ENCODE data around the gene YAE1. TPM values are rescaled to one million over a fixed set of nuclear protein-coding genes. Genes with fewer than 3 reads are reported as not detected.
"Not testable (repeated sequence)": the region's sequence is repeated elsewhere in the genome, so short reads cannot be mapped to it uniquely, and the experiment has no call there.

Gene YAE1, protein sequence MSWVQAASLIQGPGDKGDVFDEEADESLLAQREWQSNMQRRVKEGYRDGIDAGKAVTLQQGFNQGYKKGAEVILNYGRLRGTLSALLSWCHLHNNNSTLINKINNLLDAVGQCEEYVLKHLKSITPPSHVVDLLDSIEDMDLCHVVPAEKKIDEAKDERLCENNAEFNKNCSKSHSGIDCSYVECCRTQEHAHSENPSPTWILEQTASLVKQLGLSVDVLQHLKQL
- 79.7 and 95.5 TPM in 2 replicates for polyA plus RNA-seq (2014; cell fraction: cytosol; rRNA removed)
- 74.1 and 95.1 TPM in 2 replicates for polyA plus RNA-seq (2014; cell fraction: nucleus; rRNA removed)

DNA sequence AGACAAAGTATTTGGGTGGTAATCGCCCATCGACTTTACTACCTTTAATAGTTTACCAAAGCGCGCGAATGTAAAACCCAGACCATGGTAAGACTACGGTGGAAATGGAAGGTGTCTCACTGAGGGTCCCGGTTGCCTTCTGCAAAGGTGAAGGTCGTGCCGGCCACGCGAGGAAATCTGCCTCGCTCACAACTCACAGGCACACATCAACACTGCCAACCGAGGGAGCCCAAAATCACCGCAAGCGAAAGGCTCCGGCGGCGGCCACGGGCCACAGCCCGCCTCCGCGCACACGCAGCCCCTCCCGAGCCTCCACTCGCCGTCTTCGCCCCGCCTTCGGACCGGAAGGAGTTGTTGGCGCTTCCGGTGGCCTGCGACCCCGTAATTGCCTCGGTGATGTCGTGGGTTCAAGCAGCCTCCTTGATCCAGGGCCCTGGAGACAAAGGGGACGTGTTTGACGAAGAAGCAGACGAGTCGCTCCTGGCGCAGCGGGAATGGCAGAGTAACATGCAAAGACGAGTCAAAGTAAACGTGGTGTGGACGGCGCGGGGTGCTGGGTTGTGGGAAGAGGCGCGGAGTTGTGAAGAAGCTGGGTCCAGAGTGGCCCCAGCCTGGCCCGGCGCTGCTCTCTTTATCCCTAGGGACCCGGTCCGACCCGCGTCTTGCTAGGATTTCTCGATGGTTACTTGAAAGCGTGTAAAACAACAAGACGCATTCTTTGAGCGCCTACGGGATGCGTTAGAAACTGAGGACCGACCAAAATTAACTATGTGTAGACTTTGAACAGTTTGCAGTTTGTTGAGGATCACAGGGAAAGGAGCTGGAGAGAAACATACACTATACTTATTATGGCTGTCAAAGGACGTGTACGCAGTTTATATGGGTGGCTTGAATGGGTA, at the start of gene YAE1:
Gene YAE1 (plus strand): TSS at position 382 of the 899 bp plus-strand sequence. CDS start 15 bp downstream, at position 397.
- peak; percentile 89 for DNase-seq (ENCODE audit: low spot score)

DNA sequence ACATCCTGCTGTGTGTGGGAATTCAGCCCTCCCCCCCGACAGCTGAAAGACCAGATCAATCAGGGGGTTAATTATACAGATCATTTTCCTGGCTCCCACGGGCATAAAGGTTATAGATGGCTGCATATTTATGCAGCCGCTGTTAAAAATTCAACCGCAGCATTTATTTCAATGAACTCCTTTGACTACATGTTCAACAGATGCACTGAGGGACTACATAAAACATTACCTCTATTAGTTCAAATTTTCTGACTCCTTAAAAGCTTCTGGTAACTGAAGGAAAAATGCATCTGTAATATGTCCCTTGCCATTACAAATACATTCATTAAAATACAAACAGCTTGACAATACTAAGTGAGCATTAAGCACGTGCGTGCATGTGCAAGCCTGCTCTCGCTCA, 49.7 kb upstream of the YAE1 start:
- DNase-seq (ENCODE audit: low spot score), result no peak

DNA sequence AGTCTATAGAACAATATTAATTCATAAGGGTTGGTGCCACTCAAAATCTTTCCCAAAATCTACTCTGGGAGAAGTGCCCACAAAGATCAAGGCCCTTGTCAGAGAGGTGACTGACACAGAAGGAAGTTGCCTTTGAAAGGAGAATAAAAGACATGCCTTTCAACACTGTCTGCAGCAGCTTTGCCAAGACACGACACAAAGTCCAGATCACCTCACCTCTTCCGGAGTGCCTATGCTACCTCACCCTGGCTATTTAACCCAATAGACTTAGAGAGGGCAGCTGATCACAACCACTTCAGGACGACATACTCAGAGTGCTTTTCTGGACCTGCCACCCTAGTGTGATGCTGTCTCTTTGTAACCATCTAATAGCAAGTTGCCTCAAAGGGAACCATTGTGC, 49.0 kb upstream of the YAE1 start:
- no peak for DNase-seq (ENCODE audit: low spot score)

DNA sequence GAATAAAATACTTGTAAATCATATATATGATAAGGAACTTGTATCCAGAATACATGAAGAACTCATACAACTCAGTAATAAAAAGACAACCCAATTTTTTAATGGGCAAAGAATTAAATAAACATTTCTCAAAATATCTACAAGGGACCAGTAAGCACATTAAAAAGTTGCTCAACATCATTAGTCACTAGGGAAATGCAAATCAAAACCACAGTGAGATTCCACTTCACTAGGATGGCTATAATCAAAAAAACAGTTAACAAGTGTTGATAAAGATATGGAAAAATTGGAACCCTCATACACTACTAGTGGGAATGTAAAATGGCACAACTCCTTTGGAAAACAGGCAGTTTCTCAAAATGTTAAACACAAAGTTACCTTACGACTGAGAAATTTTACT, 40.3 kb upstream of the YAE1 start:
- no peak for DNase-seq (ENCODE audit: low spot score)

DNA sequence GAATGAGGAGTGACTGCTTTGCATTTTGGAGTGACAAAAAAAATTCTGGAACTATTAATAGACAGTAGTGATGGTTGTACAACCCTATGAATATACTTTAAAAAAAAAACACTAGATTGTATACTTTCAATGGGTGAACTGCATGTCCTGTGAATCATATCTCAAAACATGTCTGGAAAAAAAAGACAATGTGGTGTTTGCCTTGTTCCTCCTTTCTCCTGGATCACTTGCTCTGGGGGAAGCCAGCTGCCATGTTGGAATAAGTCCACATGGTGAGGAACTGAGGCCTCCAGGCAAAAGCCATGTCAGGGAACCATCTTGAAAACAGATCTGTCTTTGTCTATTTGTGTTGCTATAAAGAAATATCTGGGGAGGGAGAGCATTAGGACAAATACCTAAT, 39.5 kb upstream of the YAE1 start:
- DNase-seq (ENCODE audit: low spot score), result no peak

DNA sequence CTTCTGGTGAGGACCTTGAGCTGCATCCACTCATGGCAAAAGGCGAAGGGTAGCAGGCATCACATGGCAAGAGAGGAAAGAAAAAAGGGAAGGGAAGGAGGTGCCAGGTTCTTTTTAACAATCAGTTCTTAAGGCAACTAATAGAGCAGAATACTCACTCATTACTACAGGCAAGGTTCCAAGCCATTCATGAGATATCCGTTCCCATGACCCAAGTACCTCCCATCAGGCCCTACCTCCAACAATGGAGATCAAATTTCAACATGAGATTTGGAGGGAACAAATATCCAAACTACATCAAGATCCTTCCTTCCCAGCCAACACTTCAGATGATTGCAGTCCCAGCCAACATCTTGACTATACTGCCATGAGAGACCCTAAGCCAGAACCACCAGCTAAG, 38.9 kb upstream of the YAE1 start:
- DNase-seq (ENCODE audit: low spot score), result no peak

DNA sequence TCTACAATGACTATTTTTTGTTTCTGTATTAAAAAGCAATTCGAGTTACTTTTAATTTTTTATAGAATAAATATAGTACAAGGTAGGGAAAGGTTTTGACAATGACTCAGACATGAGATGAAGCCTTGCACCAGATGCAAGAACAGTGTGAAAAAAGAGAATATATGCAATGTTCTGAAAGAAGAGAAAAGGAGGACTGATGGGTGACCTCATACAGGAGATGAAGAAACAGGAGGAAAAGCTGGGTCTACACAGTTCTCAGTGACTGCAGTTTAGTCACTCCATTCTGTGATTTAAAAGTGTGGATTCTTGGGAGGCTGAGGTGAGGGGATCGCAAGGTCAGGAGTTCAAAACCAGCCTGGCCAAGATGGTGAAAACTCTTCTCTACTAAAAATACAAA, 38.3 kb upstream of the YAE1 start:
- no peak for DNase-seq (ENCODE audit: low spot score)

DNA sequence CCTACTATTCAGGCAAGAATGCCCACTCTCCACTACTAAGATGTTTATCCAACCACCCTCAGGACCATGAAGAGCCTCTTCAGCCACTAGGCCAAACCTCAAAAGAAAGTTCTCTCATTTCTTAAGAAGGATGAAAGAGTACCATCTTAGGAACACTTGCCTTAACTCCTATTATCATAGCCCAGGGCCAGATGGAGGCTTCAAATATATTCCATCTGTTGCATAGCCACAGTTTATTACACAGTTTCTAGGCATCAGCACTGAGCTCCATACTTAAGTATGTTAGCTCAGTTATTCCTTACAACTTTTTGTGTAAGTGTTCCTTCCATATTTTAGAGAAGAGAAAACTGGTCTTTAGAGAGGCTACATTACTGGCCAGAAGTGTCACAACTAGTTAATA, 37.4 kb upstream of the YAE1 start:
- DNase-seq (ENCODE audit: low spot score), result no peak

DNA sequence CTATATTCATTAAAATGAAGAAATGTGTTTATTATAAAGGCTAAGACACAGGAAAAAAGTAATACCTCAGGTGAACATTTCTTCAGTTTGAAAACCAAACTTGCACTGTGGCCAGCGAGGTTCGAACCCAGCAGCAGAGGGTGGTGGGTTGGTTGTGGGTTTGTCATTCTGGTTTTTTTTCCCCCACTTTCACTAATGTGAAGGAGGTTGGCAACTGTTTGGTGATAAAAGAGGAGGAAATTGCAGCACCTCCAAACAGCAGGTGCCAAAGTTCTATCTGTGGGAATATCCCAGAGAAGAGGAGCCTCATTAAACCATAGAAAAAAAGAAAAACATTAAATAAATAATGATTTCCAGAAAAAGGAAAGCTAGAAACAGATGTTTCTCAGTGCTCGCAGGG, 36.6 kb upstream of the YAE1 start:
- DNase-seq (ENCODE audit: low spot score), result no peak

DNA sequence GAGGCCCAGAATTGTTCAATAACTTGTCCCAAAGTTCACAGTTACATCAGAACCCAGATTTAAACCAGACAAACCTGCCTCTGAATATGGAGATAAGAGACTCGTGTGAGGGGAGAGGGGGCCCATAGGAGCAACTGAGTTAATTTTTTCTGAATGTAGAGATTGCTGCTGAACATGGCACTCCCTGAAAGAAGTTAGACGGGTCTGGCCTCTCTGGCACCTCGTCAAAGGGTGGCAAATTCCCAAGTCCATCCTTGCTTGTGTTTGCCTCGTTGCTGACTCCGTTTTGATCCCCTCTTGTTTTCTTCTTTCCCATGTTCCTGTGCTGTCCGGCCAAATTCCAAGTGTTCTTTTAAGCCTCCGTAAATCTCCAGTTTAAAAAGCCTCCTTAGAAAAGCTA, 35.2 kb upstream of the YAE1 start:
- DNase-seq (ENCODE audit: low spot score), result no peak

DNA sequence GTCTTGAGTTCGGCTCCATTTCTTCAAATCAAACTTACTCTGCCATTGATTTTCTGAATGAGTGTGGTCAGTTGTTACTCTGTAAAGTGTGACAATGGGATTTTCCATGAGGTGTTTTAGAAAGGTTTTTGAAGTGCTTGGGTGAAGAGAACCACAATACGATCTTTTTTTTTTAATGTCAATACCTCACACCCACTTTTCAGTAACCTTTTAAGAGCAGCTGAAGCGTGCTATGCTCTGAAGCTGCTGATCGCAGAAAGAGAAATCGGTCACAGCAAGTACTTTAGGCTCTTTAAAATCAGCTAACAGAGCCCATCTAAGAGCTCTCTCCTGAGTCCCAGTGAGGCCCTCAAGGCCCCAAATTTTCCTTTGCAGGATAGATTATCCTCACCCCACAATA, 34.4 kb upstream of the YAE1 start:
- DNase-seq (ENCODE audit: low spot score), result no peak

DNA sequence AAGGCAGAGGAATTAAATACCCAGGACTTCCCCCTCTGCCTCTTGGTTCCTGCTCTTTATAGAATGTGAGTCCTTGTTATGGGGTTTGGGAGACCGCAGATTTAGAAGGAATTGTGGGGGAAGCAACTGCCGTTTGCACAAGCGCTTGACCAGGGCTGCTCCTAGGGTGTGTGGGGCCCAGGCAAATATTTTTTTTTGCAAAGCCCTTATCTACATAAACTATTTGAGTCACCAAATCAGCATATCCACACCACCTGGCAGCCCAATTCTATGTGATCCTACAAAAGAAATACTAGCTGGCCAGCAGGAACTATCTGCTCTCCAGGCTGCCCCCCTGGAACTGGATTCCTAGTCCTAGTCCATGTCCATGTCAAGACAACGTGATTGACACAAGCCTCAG, 33.4 kb upstream of the YAE1 start:
- no peak for DNase-seq (ENCODE audit: low spot score)

DNA sequence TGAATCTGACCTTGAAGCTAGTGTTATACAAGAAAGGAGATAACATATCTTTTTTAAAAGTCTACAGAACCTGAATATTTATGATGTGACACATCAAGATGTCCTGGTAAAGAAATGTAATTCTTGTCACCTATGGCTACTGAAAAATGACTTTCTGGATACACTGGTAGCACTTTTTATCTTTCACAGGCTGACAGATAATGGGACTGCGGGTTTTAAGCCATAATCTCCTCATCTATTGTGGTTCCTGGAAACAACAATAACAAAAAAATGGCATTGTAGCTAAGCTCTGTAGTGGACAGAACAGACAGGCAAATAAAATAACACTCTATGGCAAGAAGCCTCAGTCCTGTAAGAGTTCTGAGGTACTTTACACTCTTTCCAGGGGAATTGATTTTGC, 31.6 kb upstream of the YAE1 start:
- no peak for DNase-seq (ENCODE audit: low spot score)

DNA sequence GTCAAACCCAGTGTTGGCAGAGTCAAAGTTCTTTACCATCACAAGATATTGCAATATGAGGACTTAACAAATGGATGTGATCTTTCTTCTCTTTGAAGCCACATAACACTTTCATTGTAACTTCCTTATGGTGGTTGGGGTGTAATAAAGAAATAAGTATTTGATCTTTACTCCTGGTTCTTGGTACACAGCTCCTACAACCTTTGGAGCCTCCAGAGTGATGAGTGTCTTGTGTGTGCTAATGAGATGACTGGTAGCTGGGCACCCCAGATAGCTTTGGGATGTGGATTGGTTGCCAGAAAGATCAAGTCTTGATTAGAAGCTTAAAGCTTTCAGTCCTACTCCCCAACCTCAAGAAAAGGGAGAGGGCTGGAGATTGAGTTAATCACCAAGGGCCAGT, 31.1 kb upstream of the YAE1 start:
- DNase-seq (ENCODE audit: low spot score), result no peak

DNA sequence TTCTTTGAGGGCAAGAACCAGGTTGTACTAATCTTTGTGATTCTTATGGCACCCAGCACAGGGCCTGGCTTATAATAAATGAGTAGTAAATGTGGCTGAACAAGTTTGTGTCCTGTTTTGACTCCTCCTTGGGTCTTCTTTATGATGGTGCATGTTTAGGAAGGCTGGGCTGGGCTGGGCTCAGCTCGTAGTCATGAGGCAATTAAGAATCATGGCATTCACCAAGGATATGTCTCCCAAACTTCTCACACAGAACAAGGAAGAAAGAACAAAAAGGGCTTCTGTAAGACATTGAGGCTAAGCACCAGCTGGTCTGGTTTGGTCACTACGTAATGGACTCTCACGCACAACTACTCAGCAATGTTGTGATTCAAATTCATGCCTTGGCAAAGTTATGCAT, 30.5 kb upstream of the YAE1 start:
- no peak for DNase-seq (ENCODE audit: low spot score)

DNA sequence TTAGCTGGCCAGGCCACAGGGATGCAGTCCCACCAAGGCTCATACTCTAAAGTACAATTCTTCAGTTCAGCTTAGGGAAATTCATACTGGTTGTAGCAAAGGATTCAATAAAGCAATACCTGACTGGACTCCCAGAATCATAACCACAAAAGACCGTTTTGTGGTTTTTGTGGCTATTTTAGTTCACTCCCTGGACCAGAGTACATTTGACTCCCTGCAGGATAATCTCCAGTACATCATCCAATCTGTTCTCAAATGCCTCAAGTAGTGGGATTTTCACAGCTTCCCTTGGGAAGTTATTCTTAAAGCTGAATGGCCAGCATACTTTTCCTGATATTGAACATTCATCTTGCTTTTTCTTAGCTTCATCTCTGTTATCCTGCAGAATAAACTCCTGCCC, 29.3 kb upstream of the YAE1 start:
- DNase-seq (ENCODE audit: low spot score), result no peak

DNA sequence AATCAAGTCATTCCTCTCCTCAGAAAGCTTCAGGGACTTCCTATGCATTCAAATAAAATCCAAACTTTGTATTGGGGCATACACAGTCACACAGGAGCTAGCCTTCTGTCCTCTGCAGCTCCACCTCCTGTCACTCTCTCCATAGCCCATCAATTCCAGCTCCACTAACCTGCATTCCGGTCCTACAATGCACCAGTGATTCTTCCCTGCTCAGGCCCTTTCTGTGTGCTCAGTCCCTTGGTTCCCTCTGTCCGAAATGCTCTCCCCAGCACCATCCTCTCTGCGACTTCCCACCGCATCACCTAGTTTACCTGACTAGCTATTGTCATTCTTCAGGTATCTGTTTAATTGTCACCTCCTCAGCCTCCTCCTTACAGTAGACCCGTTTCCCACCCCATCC, 26.4 kb upstream of the YAE1 start:
- DNase-seq (ENCODE audit: low spot score), result no peak

DNA sequence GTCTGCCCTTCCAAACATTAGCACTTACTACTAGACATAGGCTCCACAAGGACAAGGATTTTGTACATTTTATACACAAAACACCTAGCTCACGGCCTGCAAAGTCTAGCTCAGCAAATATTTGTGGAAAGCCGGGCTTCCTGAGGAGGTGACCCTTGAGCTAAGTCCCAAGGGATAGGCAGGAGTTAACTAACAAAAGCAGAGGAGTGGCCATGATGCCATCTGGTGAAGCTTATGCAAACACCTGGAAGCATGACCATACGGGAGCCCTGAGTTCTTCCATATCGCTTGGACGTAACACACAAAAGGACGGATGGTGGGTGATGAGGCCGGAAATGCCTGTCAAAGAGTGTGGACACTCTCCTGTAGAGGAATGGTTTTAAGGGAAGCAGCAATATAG, 25.9 kb upstream of the YAE1 start:
- no peak for DNase-seq (ENCODE audit: low spot score)

DNA sequence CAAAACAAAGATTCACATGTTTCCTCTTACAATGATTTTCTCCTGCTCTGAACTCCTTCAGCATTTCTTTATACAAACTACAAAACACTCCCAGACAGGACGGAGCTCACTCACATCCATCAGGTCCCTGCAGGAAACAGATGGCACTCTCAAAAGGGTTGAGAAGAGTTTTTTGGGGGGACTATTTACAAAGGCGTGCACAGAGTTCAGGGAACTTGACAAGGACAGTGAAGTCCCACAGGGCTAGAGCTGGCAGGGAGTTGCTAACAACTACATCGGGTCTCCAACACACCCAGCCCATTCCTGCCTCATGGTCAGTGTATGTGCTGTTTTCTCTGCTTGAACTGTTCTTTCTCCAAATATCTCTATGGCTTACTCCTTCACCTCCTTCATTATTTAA, 24.7 kb upstream of the YAE1 start:
- DNase-seq (ENCODE audit: low spot score), result no peak

DNA sequence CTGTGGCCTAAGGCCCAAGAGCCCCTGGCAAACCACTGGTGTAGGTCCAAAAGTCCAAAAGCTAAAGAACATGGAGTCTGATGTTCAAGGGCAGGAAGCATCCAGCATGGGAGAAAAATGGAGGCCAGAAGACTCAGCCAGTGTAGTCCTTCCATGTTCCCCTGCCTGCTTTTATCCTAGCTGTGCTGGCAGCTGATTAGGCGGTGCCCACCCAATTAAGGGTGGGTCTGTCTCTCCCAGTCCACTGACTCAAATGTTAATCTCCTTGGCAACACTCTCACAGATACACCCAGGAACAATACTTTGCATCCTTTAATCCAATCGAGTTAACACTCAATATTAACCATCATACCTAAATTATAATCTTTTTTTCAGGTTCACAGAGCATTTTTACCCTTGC, 21.4 kb upstream of the YAE1 start:
- not testable (repeated sequence) for DNase-seq (ENCODE audit: low spot score)

DNA sequence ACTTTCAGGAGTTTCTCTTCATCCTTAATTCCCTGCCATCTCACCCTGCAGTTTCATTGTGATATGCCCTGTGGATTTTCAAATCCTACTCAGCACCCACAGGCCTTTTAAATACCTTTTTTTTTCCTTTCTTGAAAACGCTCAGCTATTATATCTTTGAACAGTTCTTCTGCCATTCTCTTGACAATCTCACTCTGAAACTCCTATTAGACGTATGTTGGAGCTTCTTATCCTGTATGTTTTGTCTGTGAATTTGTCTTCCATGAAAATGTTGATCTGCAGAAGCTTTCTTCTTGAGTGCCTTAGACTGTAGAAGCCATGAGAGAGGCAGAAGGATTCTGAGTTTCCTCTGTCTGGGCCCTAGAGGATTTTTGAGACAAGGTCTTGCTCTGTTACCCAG, 18.9 kb upstream of the YAE1 start:
- DNase-seq (ENCODE audit: low spot score), result no peak

DNA sequence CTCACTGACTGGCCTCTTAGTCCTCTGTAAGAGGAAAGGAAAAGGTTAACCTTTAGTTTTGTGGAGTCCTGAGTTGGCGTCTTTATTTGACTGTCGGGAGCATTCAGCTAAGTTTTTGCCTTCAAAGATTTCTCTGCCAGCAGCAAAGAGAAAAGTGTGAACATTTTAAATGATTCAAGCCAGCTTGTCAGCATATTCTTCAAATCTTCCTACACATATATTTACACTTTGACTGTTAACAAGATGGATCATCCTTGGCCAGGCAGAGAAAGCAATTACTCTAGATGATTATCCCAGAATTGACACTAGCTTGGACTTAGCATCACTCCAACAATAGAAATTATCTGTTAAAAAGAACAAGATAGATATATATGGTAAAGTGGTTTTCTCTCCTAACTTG, 15.8 kb upstream of the YAE1 start:
- DNase-seq (ENCODE audit: low spot score), result no peak

DNA sequence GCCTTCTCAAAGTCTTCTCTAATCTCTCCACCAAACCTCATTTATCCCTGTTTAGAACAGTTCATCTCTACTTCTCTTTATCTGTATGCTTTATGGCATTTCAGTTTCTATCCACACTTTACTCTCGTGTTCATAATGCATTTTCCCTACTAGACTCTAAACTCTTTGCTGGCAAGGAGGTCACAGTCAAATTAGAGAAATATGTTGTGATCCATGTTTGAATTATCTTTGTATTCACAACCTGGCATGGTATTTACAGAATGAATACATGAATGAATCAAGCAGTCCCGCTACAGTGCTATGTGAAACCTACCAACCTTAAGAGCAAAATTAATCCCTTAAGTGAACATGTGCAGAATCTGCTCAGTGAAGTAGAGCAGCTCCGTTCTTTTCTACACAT, 12.8 kb upstream of the YAE1 start:
- DNase-seq (ENCODE audit: low spot score), result no peak
